HEK293 (cell line): ENCODE data around the gene IKZF1.

Experiments used
- CTCF ChIA-PET: fragments of 350-600 bp; formaldehyde crosslinking; extraction: SDS; loops from one replicate; lab custom pipeline; 2021; ENCODE audit warnings: antibody characterized with exemption; lab: Yijun Ruan, JAX
- POLR2A ChIA-PET: fragments of 300-600 bp; formaldehyde crosslinking; extraction: SDS; loops from one replicate; lab custom pipeline; 2020; ENCODE audit warnings: antibody characterized with exemption, inconsistent platforms; lab: Yijun Ruan, JAX
- H3K27ac ChIP-seq: fragments of 200-500 bp; sonication (Bioruptor generic); 2 replicates; pipeline ENCODE4 v1.5.1; 2014; ENCODE audit warnings: low read depth, low read length, control low read depth, inconsistent platforms; ENCODE audit errors: extremely low read depth
- H3K36me3 ChIP-seq, 2 experiments: fragments of 200-500 bp in 1 of 2; sonication (Bioruptor generic) in 1 of 2; 1 replicate in 1 of 2; 2 replicates in 1 of 2; pipeline ENCODE4 v1.5.1; 2014 to 2017; ENCODE audit warnings: inconsistent platforms in 2 of 2, low read length in 2 of 2; ENCODE audit not compliant: control insufficient read depth in 2 of 2, insufficient read depth in 1 of 2
- H3K4me1 ChIP-seq: fragments of 200-500 bp; sonication (Bioruptor generic); 2 replicates; pipeline ENCODE4 v1.5.1; 2014; ENCODE audit warnings: mild to moderate bottlenecking, low read length, inconsistent platforms; ENCODE audit not compliant: control insufficient read depth, insufficient read depth
- H3K4me3 ChIP-seq: 2 replicates; pipeline ENCODE4 v1.5.1; 2011; ENCODE audit warnings: low read depth, mild to moderate bottlenecking, control low read depth, low read length, moderate library complexity
- H3K9me3 ChIP-seq: fragments of 200-500 bp; sonication (Bioruptor generic); 2 replicates; pipeline ENCODE4 v1.5.1; 2014; ENCODE audit warnings: low read depth, low read length, inconsistent platforms; ENCODE audit not compliant: control insufficient read depth, insufficient read depth
- ATF2 ChIP-seq: fragments of 450-650 bp; formaldehyde crosslinking; IDR thresholded peaks from 2 replicates; pipeline ENCODE4 v1.5.1; 2016; ENCODE audit warnings: missing biosample characterization, missing genetic modification characterization, low read depth
- GLIS2 ChIP-seq: fragments of 450-650 bp; formaldehyde crosslinking; IDR thresholded peaks from 2 replicates; pipeline ENCODE4 v1.5.1; 2016; ENCODE audit warnings: missing biosample characterization, missing genetic modification characterization
- IKZF3 ChIP-seq: fragments of 450-650 bp; IDR thresholded peaks from 2 replicates; pipeline ENCODE4 v1.5.0; 2018; ENCODE audit warnings: missing biosample characterization, mild to moderate bottlenecking, missing genetic modification characterization, moderate library complexity
- KLF16 ChIP-seq: fragments of 450-650 bp; formaldehyde crosslinking; IDR thresholded peaks from 2 replicates; pipeline ENCODE4 v1.5.1; 2017; ENCODE audit warnings: missing biosample characterization, missing genetic modification characterization
- KLF17 ChIP-seq: fragments of 450-650 bp; formaldehyde crosslinking; IDR thresholded peaks from 2 replicates; pipeline ENCODE4 v1.5.1; 2016; ENCODE audit warnings: missing biosample characterization, missing genetic modification characterization
- KLF7 ChIP-seq: fragments of 450-650 bp; formaldehyde crosslinking; IDR thresholded peaks from 2 replicates; pipeline ENCODE4 v1.5.1; 2016; ENCODE audit warnings: missing biosample characterization, missing genetic modification characterization, borderline replicate concordance
- OVOL3 ChIP-seq: fragments of 450-650 bp; formaldehyde crosslinking; IDR thresholded peaks from 2 replicates; pipeline ENCODE4 v1.5.1; 2016; ENCODE audit warnings: missing biosample characterization, missing genetic modification characterization
- REPIN1 ChIP-seq: fragments of 450-650 bp; formaldehyde crosslinking; IDR thresholded peaks from 2 replicates; pipeline ENCODE4 v1.5.1; 2017; ENCODE audit warnings: missing biosample characterization, missing genetic modification characterization, low read depth
- SALL2 ChIP-seq: fragments of 450-650 bp; formaldehyde crosslinking; IDR thresholded peaks from 2 replicates; pipeline ENCODE4 v1.5.0; 2017; ENCODE audit warnings: missing biosample characterization, mild to moderate bottlenecking, missing genetic modification characterization, borderline replicate concordance
- YY2 ChIP-seq: fragments of 450-650 bp; formaldehyde crosslinking; IDR thresholded peaks from 2 replicates; pipeline ENCODE4 v1.5.1; 2016; ENCODE audit warnings: missing biosample characterization, missing genetic modification characterization
- ZBTB11 ChIP-seq: fragments of 450-650 bp; formaldehyde crosslinking; conservative IDR thresholded peaks from 2 replicates; pipeline ENCODE4 v1.5.1; 2016; ENCODE audit warnings: low read depth, missing biosample characterization, missing genetic modification characterization
- ZBTB17 ChIP-seq: fragments of 450-650 bp; formaldehyde crosslinking; IDR thresholded peaks from 2 replicates; pipeline ENCODE4 v1.5.1; 2016; ENCODE audit warnings: missing biosample characterization, missing genetic modification characterization
- ZBTB49 ChIP-seq: fragments of 450-650 bp; formaldehyde crosslinking; IDR thresholded peaks from 2 replicates; pipeline ENCODE4 v1.5.1; 2016; ENCODE audit warnings: missing biosample characterization, missing genetic modification characterization, low read depth
- ZNF10 ChIP-seq: fragments of 450-650 bp; formaldehyde crosslinking; IDR thresholded peaks from 2 replicates; pipeline ENCODE4 v1.5.1; 2017; ENCODE audit warnings: missing biosample characterization, missing genetic modification characterization
- ZNF2 ChIP-seq: fragments of 450-650 bp; formaldehyde crosslinking; IDR thresholded peaks from 2 replicates; pipeline ENCODE4 v1.5.1; 2016; ENCODE audit warnings: missing biosample characterization, missing genetic modification characterization
- ZNF274 ChIP-seq, 2 experiments: fragments of 200-500 bp in 1 of 2; fragments of 450-650 bp in 1 of 2; sonication (Bioruptor generic) in 1 of 2; formaldehyde crosslinking in 1 of 2; IDR thresholded peaks; 2 replicates each; pipeline versions ENCODE4 v1.5.1 to v1.6.1; 2014 to 2016; ENCODE audit warnings: borderline replicate concordance in 1 of 2, inconsistent platforms in 1 of 2, low read length in 1 of 2, missing biosample characterization in 1 of 2, missing genetic modification characterization in 1 of 2
- ZNF280C ChIP-seq: fragments of 450-650 bp; formaldehyde crosslinking; IDR thresholded peaks from 2 replicates; pipeline ENCODE4 v1.5.1; 2016; ENCODE audit warnings: missing biosample characterization, missing genetic modification characterization
- ZNF324 ChIP-seq: fragments of 450-650 bp; formaldehyde crosslinking; IDR thresholded peaks from 2 replicates; pipeline ENCODE4 v1.5.1; 2016; ENCODE audit warnings: missing biosample characterization, missing genetic modification characterization
- ZNF341 ChIP-seq: fragments of 450-650 bp; formaldehyde crosslinking; IDR thresholded peaks from 2 replicates; pipeline ENCODE4; 2016; ENCODE audit warnings: low read depth, missing biosample characterization, missing genetic modification characterization
- ZNF473 ChIP-seq: fragments of 450-650 bp; formaldehyde crosslinking; IDR thresholded peaks from 2 replicates; pipeline ENCODE4 v1.5.1; 2017; ENCODE audit warnings: missing biosample characterization, missing genetic modification characterization
- ZNF560 ChIP-seq: fragments of 450-650 bp; formaldehyde crosslinking; IDR thresholded peaks from 2 replicates; pipeline ENCODE4 v1.5.1; 2017; ENCODE audit warnings: missing biosample characterization, missing genetic modification characterization, borderline replicate concordance
- ZNF654 ChIP-seq: fragments of 450-650 bp; formaldehyde crosslinking; IDR thresholded peaks from 2 replicates; pipeline ENCODE4 v1.5.1; 2016; ENCODE audit warnings: low read depth, missing biosample characterization, missing genetic modification characterization
- ZNF707 ChIP-seq: fragments of 450-650 bp; formaldehyde crosslinking; IDR thresholded peaks from 2 replicates; pipeline ENCODE4 v1.5.1; 2016; ENCODE audit warnings: missing biosample characterization, missing genetic modification characterization
- ZNF830 ChIP-seq: fragments of 450-650 bp; IDR thresholded peaks from 2 replicates; pipeline ENCODE4 v1.5.0; 2018; ENCODE audit warnings: missing biosample characterization, missing genetic modification characterization, low read depth, mild to moderate bottlenecking, moderate library complexity
- ZXDB ChIP-seq: fragments of 450-650 bp; formaldehyde crosslinking; IDR thresholded peaks from 2 replicates; pipeline ENCODE4 v1.5.1; 2016; ENCODE audit warnings: missing biosample characterization, missing genetic modification characterization

The IKZF1 gene

GRCh38 chr7:50369143-50370026 is 64.9 kb downstream of the IKZF1 start (continued):
- TF ChIP-seq ZNF274 (IDR thresholded peaks at IDR 0.05; ENCODE audit: low read length), result no peak
- no peak for TF ChIP-seq ZNF274 (tag by site-specific recombination; IDR thresholded peaks at IDR 0.05; ENCODE audit: borderline replicate concordance)
- TF ChIP-seq SALL2 (tag by site-specific recombination), result no peak
- TF ChIP-seq ZNF654 (tag by site-specific recombination), result peak; percentile 72
- TF ChIP-seq ZNF830 (tag by site-specific recombination), result no peak
- no peak for TF ChIP-seq REPIN1 (tag by site-specific recombination)
- TF ChIP-seq ZNF560 (tag by site-specific recombination), result no peak
- TF ChIP-seq GLIS2 (tag by site-specific recombination), result no peak
- TF ChIP-seq ZXDB, result no peak
- TF ChIP-seq ZBTB49 (tag by site-specific recombination), result no peak
- no peak for TF ChIP-seq IKZF3 (tag by site-specific recombination)
- TF ChIP-seq ZBTB17 (tag by site-specific recombination), result no peak
- no peak for TF ChIP-seq KLF7
- TF ChIP-seq ZNF2 (tag by site-specific recombination), result peak; percentile 94
- TF ChIP-seq ZNF324 (tag by site-specific recombination), result no peak
- TF ChIP-seq ZNF473, result no peak
- TF ChIP-seq, all 188 proteins: peak for 4

- no peaks in the 10 kb centered on the region for H3K36me3 ChIP-seq
- no peak overlapping the region for H3K4me3 ChIP-seq
- CTCF ChIA-PET, result interaction anchor here (1.1 kb wide), 1 partner anchor 184 kb away, joined by 5 read pairs; no protein-coding TSS in a partner anchor
- POLR2A ChIA-PET, result no interaction called here
- no peaks in the 10 kb centered on the region for H3K9me3 ChIP-seq
- no peak overlapping the region for H3K27ac ChIP-seq
- H3K4me1 ChIP-seq, result no peaks in the 10 kb centered on the region
- TF ChIP-seq ZNF280C (tag by site-specific recombination), result no peak
- TF ChIP-seq ZBTB11 (tag by site-specific recombination), result no peak
- no peak for TF ChIP-seq KLF16
- no peak for TF ChIP-seq ZNF707 (tag by site-specific recombination)
- no peak for TF ChIP-seq KLF17 (tag by site-specific recombination)
- no peak for TF ChIP-seq ZNF341
- no peak for TF ChIP-seq OVOL3 (tag by site-specific recombination)
- no peak for TF ChIP-seq YY2 (tag by site-specific recombination)
- TF ChIP-seq ZNF10 (tag by site-specific recombination), result no peak
- TF ChIP-seq ATF2 (tag by site-specific recombination), result no peak
- TF ChIP-seq ZNF473, result no peak
These were observed 66.4 kb downstream of the IKZF1 start for GRCh38 chr7:50370884-50371283.
